HepG2 (cell line): Measurements from ENCODE around the gene UQCR10. TPM values are rescaled to one million over a fixed set of nuclear protein-coding genes. Genes with fewer than 3 reads are reported as not detected.

Experiments used
- ATAC-seq: fragments of 200-7000 bp; cut with Tn5 transposase; 3 replicates; pipeline ENCODE4 v1.9.1; 2020; ENCODE audit warnings: mild to moderate bottlenecking, moderate library complexity
- BruUV-seq: library from RNA; stranded (reverse); fragments of 400-500 nt; replicated peaks from 2 replicates; lab custom pipeline; 2021; lab: Mats Ljungman, UMichigan
- CTCF ChIA-PET: fragments of 300-600 bp; formaldehyde crosslinking; extraction: SDS; loops from one replicate; lab custom pipeline; 2021; ENCODE audit warnings: low total read pairs, inconsistent platforms, low intra/inter-chr PET ratio; lab: Yijun Ruan, JAX
- POLR2A ChIA-PET: fragments of 350-600 bp; sonication (Branson Sonifier 250); formaldehyde crosslinking; loops from one replicate; lab custom pipeline; 2020; ENCODE audit warnings: antibody characterized with exemption, inconsistent platforms; lab: Yijun Ruan, JAX
- DNase-seq: peaks from one replicate; pipeline ENCODE4 v3.0.0-alpha.2; 2015; ENCODE audit warnings: low spot score
- FAIRE-seq: peaks from 3 replicates; lab custom pipeline; 2011; peaks lifted over from hg19 to GRCh38; lab: Jason Lieb, UNC
- H2AFZ ChIP-seq: one replicate; pipeline ENCODE4 v1.6.1; 2011; ENCODE audit warnings: low read length, inconsistent platforms
- H3K27ac ChIP-seq: fragments of 300-600 bp; 3 replicates; pipeline ENCODE4 v1.8.0; 2011; ENCODE audit warnings: mixed run types, mild to moderate bottlenecking, mixed read lengths, low read length, inconsistent platforms; ENCODE audit not compliant: insufficient read depth; ENCODE audit errors: extremely low read length
- H3K27me3 ChIP-seq, 2 experiments: fragments of 200-600 bp in 1 of 2; 2 replicates in 1 of 2; 3 replicates in 1 of 2; pipeline versions ENCODE4 v1.6.0 to v1.8.0; 2011; ENCODE audit warnings: low read length in 2 of 2, mild to moderate bottlenecking in 2 of 2, moderate library complexity in 2 of 2, inconsistent platforms in 1 of 2; ENCODE audit not compliant: insufficient read depth in 2 of 2, control insufficient read depth in 1 of 2
- H3K36me3 ChIP-seq, 2 experiments: fragments of 200-600 bp in 1 of 2; replicated peaks in 1 of 2; 2 replicates in 1 of 2; 3 replicates in 1 of 2; pipeline versions ENCODE4 v1.5.1 to v1.8.0; 2011; ENCODE audit warnings: low read length in 2 of 2, inconsistent platforms in 1 of 2; ENCODE audit not compliant: insufficient read depth in 2 of 2, control insufficient read depth in 1 of 2
- H3K4me1 ChIP-seq: 2 replicates; pipeline ENCODE4 v1.5.1; 2012; ENCODE audit warnings: low read length, inconsistent platforms; ENCODE audit not compliant: insufficient read depth
- H3K4me2 ChIP-seq: 2 replicates; pipeline ENCODE4 v1.6.0; 2011; ENCODE audit warnings: low read depth, low read length, inconsistent platforms
- H3K4me3 ChIP-seq, 3 experiments: fragments of 200-600 bp in 1 of 3; sonication (generic), shearing (Covaris generic) in 1 of 3; replicated peaks in 1 of 3; 2 replicates each; pipeline ENCODE4 v1.5.1; 2011 to 2016; ENCODE audit warnings: low read length in 3 of 3, inconsistent platforms in 2 of 3, low read depth in 2 of 3, mild to moderate bottlenecking in 2 of 3, control low read depth in 1 of 3, mixed read lengths in 1 of 3; ENCODE audit not compliant: insufficient read depth in 1 of 3
- H3K79me2 ChIP-seq: one replicate; pipeline ENCODE4 v1.6.1; 2011; ENCODE audit warnings: low read length, inconsistent platforms; ENCODE audit not compliant: insufficient read depth
- H3K9ac ChIP-seq: 2 replicates; pipeline ENCODE4 v1.6.0; 2011; ENCODE audit warnings: mild to moderate bottlenecking, low read depth, low read length, inconsistent platforms; ENCODE audit not compliant: insufficient read depth
- H3K9me3 ChIP-seq: 2 replicates; pipeline ENCODE4 v1.5.1; 2012; ENCODE audit warnings: mild to moderate bottlenecking, low read length
- H4K20me1 ChIP-seq: 2 replicates; pipeline ENCODE4 v1.6.0; 2011; ENCODE audit warnings: inconsistent platforms, mild to moderate bottlenecking, low read length, moderate library complexity; ENCODE audit not compliant: insufficient read depth
- EP300 ChIP-seq, 3 experiments: sonication (generic) in 1 of 3; formaldehyde crosslinking in 1 of 3; IDR thresholded peaks; 2 replicates each; pipeline versions ENCODE4 v1.5.1 to v1.6.1; 2011 to 2020; ENCODE audit warnings: low read depth in 2 of 3, low read length in 2 of 3, borderline replicate concordance in 1 of 3, improper control_type of control experiment in 1 of 3, mild to moderate bottlenecking in 1 of 3, missing genetic modification reagents in 1 of 3, moderate library complexity in 1 of 3
- ETV5 ChIP-seq: IDR thresholded peaks from 2 replicates; pipeline ENCODE4 v1.6.1; 2018; ENCODE audit warnings: missing biosample characterization, missing genetic modification reagents, inconsistent platforms, borderline replicate concordance
- HOXA9 ChIP-seq: sonication (generic); formaldehyde crosslinking; IDR thresholded peaks from 2 replicates; pipeline ENCODE4 v1.8.1; 2022; ENCODE audit warnings: missing genetic modification reagents, mild to moderate bottlenecking, moderate library complexity, borderline replicate concordance
- RFX1 ChIP-seq: fragments of 450-650 bp; IDR thresholded peaks from 2 replicates; pipeline ENCODE4 v1.6.1; 2017
- STAT5B ChIP-seq: sonication (generic); formaldehyde crosslinking; IDR thresholded peaks from 2 replicates; pipeline ENCODE4 v1.4.0; 2020; ENCODE audit warnings: missing genetic modification reagents
- ZNF451 ChIP-seq: sonication (generic); formaldehyde crosslinking; IDR thresholded peaks from 2 replicates; pipeline ENCODE4 v1.5.0; 2020; ENCODE audit warnings: mild to moderate bottlenecking, missing genetic modification reagents
- ZNF556 ChIP-seq: sonication (generic); formaldehyde crosslinking; IDR thresholded peaks from 2 replicates; pipeline ENCODE4 v1.4.0; 2020; ENCODE audit warnings: mild to moderate bottlenecking, missing genetic modification reagents, borderline replicate concordance
- ZNF652 ChIP-seq: IDR thresholded peaks from 2 replicates; pipeline ENCODE4 v1.6.1; 2016; ENCODE audit warnings: low read depth, borderline replicate concordance
- ZNF674 ChIP-seq: sonication (generic); formaldehyde crosslinking; IDR thresholded peaks from 2 replicates; pipeline ENCODE4 v1.5.0; 2020; ENCODE audit warnings: low read depth, mild to moderate bottlenecking, missing genetic modification reagents
- WGBS: methylation state at CpG from one replicate; pipeline ENCODE4 v1.1.6; 2017; ENCODE audit warnings: low lambda C conversion rate; 5-methylcytosine and 5-hydroxymethylcytosine counted together
- in situ Hi-C: cut with HindIII; loops from 2 replicates; pipeline ENCODE4 v1.10.0; 2017; ENCODE audit warnings: low pct_unique_long_range_greater_than_20kb; ENCODE audit not compliant: extremely low pct_ligation_motif_present
- intact Hi-C: fragments of 100-400 bp; cut with micrococcal nuclease; formaldehyde crosslinking; loops from one replicate; pipeline ENCODE4 v1.10.0; 2022; ENCODE audit not compliant: unreplicated experiment
- polyA plus RNA-seq, 8 experiments: library from polyadenylated mRNA; depleted of rRNA in 3 of 8; stranded (reverse) in 7 of 8; unstranded in 1 of 8; fragments of >200 nt; fragmentation: Illumina TruSeq in 4 of 8; extraction: Trizol in 4 of 8; gene quantifications; 2 replicates each; pipeline versions ENCODE4 v1.2.1 to v1.2.3, GENCODE V29; 2011 to 2016; ENCODE audit warnings: low read depth in 4 of 8, missing spikeins in 1 of 8, mixed read lengths in 1 of 8; ENCODE audit not compliant: insufficient read depth in 1 of 8
- total RNA-seq, 5 experiments: library from RNA; depleted of rRNA; stranded (reverse); fragments of >200 nt; fragmentation: Illumina TruSeq; extraction: Trizol; gene quantifications; 2 replicates each; pipeline ENCODE4 v1.2.3, GENCODE V29; 2016; ENCODE audit warnings: low read depth in 1 of 5
- TF ChIP-seq, protein P1 (sequence below): sonication (generic); formaldehyde crosslinking; IDR thresholded peaks from 2 replicates; pipeline ENCODE4 v1.9.0; 2021; ENCODE audit warnings: missing genetic modification reagents, borderline replicate concordance
- TF ChIP-seq, protein P2 (sequence below), 2 experiments: sonication (generic) in 1 of 2; formaldehyde crosslinking in 1 of 2; IDR thresholded peaks; 2 replicates each; pipeline versions ENCODE4 v1.4.0 to v1.6.1; 2018 to 2020; ENCODE audit warnings: missing genetic modification reagents in 2 of 2, borderline replicate concordance in 1 of 2, low read depth in 1 of 2, mild to moderate bottlenecking in 1 of 2, missing biosample characterization in 1 of 2

UQCR10 gene
- total and polyA plus RNA-seq, 2 of the 13 experiments (the other 11 are each of a cell fraction or from before 2014, with no cell fraction given), result 225 to 232 TPM

GRCh38 chr22:29718949-29719898 lies 47.9 kb upstream of the UQCR10 start:
- CTCF ChIA-PET, result no interaction called here

DNA sequence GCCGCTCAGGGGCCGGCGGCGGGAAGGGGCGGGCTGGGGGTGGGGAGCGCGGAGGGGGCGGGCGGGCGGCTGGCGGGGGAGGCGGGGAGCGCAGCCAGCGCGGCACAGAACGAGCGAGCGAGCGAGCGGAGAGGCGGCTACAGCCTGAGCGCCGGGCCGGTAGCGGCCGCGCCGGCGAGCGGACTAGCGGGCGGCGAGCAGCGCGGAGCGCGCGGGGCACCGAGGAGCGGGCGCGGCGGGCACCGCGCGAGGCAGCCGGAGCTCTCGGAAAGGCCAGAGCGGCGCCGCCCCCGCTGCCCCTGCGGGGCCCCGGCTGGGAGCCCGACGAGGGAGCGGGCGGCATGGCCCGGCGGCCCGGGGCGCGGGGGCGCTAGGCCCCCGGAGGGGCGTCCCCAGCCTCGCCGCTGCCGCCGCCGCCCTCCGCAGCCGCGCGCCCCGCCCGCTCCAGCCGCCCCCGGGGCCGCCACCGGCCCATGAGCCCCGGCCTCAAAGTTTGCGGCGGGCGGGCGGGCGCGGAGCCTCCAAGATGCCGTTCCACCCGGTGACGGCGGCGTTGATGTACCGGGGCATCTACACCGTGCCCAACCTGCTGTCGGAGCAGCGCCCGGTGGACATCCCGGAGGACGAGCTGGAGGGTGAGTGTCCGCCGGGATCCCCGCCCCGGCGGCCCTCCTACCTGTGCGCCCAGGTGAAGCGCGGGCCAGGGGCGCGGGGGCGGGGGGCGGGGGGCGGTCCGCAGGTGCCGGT lies 47.1 kb upstream of the UQCR10 start, which contains the start of gene CABP7:
Gene CABP7 (plus strand): TSS at position 105 of the 747 bp plus-strand sequence. CDS start 422 bp downstream, at position 527.
- Histone ChIP-seq H3K4me1 (peaks cover 11% of the 10 kb centered on the region; the same call in 1 of the 2 replicates), H3K9me3 (no peaks in the 10 kb centered on the region), H3K79me2 (no peaks in the 10 kb centered on the region), H2AFZ (no peak within 1 kb of the TSS), H3K27me3 (peaks cover 21 to 68% of the 10 kb centered on the region in 2 experiments), H3K36me3 (no peaks in the 10 kb centered on the region), H4K20me1 (peaks cover 29% of the 10 kb centered on the region; the same call in 1 of the 2 replicates), H3K4me3 (peak within 1 kb of the TSS in 1 of 3 experiments; percentile 40; a peak in 1 of 6 replicates), H3K4me2 (peak within 1 kb of the TSS; percentile 27), H3K9ac (no peak within 1 kb of the TSS), H3K27ac (no peak within 1 kb of the TSS)
- ATAC-seq (no peak), DNase-seq (no peak), FAIRE-seq (no peak)
- no TSS peak for BruUV-seq
- ChIA-PET POLR2A (no interaction called here), CTCF (no interaction called here)
- in situ Hi-C loops, result no loop called here
- intact Hi-C loops, result no loop called here
- 5% methylated on average over 22 of the region's 115 CpGs for WGBS
- TF ChIP-seq RFX1 (no peak), STAT5B (no peak), ZNF674 (CRISPR knock-in tag) (no peak), ZNF451 (CRISPR knock-in tag) (no peak), ETV5 (CRISPR knock-in tag) (no peak), ZNF652 (CRISPR knock-in tag) (no peak)
- TF ChIP-seq, protein P1, sequence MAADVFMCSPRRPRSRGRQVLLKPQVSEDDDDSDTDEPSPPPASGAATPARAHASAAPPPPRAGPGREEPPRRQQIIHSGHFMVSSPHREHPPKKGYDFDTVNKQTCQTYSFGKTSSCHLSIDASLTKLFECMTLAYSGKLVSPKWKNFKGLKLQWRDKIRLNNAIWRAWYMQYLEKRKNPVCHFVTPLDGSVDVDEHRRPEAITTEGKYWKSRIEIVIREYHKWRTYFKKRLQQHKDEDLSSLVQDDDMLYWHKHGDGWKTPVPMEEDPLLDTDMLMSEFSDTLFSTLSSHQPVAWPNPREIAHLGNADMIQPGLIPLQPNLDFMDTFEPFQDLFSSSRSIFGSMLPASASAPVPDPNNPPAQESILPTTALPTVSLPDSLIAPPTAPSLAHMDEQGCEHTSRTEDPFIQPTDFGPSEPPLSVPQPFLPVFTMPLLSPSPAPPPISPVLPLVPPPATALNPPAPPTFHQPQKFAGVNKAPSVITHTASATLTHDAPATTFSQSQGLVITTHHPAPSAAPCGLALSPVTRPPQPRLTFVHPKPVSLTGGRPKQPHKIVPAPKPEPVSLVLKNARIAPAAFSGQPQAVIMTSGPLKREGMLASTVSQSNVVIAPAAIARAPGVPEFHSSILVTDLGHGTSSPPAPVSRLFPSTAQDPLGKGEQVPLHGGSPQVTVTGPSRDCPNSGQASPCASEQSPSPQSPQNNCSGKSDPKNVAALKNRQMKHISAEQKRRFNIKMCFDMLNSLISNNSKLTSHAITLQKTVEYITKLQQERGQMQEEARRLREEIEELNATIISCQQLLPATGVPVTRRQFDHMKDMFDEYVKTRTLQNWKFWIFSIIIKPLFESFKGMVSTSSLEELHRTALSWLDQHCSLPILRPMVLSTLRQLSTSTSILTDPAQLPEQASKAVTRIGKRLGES (CRISPR knock-in tag), result no peak
- TF ChIP-seq, protein P2, sequence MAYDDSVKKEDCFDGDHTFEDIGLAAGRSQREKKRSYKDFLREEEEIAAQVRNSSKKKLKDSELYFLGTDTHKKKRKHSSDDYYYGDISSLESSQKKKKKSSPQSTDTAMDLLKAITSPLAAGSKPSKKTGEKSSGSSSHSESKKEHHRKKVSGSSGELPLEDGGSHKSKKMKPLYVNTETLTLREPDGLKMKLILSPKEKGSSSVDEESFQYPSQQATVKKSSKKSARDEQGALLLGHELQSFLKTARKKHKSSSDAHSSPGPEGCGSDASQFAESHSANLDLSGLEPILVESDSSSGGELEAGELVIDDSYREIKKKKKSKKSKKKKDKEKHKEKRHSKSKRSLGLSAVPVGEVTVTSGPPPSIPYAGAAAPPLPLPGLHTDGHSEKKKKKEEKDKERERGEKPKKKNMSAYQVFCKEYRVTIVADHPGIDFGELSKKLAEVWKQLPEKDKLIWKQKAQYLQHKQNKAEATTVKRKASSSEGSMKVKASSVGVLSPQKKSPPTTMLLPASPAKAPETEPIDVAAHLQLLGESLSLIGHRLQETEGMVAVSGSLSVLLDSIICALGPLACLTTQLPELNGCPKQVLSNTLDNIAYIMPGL (CRISPR knock-in tag; IDR thresholded peaks at IDR 0.05; ENCODE audit: borderline replicate concordance in 1 of 2, low read depth in 1 of 2), result no peak

More at GRCh38 chr22:29718949-29719898, 47.9 kb upstream of the UQCR10 start:
- 14% methylated on average over 9 of the region's 24 CpGs for WGBS
- no TSS peak for BruUV-seq
- no peak for DNase-seq
- Histone ChIP-seq H3K4me1 (peaks cover 11% of the 10 kb centered on the region; the same call in 1 of the 2 replicates), H3K27ac (no peak overlapping the region), H3K9ac (no peak overlapping the region), H3K4me3 (peak overlapping the region in 1 of 3 experiments; percentile 33; a peak in 1 of 6 replicates), H4K20me1 (peaks cover 29% of the 10 kb centered on the region; the same call in 1 of the 2 replicates), H3K9me3 (no peaks in the 10 kb centered on the region), H2AFZ (no peak overlapping the region), H3K79me2 (no peaks in the 10 kb centered on the region), H3K4me2 (no peak overlapping the region), H3K36me3 (no peaks in the 10 kb centered on the region), H3K27me3 (peaks cover 22 to 68% of the 10 kb centered on the region in 2 experiments)
- intact Hi-C loops (no loop called here), in situ Hi-C loops (no loop called here)
- no peak for ATAC-seq
- no peak for FAIRE-seq
- POLR2A ChIA-PET, result no interaction called here
- TF ChIP-seq ZNF556 (CRISPR knock-in tag) (no peak), EP300 (IDR thresholded peaks at IDR 0.05; ENCODE audit: low read depth in 2 of 2, low read length in 2 of 2) (no peak), EP300 (CRISPR knock-in tag; IDR thresholded peaks at IDR 0.05; ENCODE audit: borderline replicate concordance) (no peak), HOXA9 (CRISPR knock-in tag) (no peak)
